Bronchial epithelial cell (primary cell): ENCODE results near the gene ZNF785. TPM values are rescaled to one million over a fixed set of nuclear protein-coding genes. Genes with fewer than 3 reads are reported as not detected.

ENCODE experiments used
- DNase-seq: peaks from one replicate; pipeline ENCODE4 v3.0.0-alpha.2; 2010; ENCODE audit warnings: low read depth
- FAIRE-seq: peaks from 2 replicates; lab custom pipeline; 2011; peaks lifted over from hg19 to GRCh38; lab: Jason Lieb, UNC
- H3K27me3 ChIP-seq: 2 replicates; pipeline ENCODE4 v1.5.1; 2011; ENCODE audit warnings: low read length; ENCODE audit not compliant: control insufficient read depth, insufficient read depth
- H3K36me3 ChIP-seq: 2 replicates; pipeline ENCODE4 v1.5.1; 2011; ENCODE audit warnings: low read length; ENCODE audit not compliant: control insufficient read depth, insufficient read depth
- H3K4me3 ChIP-seq: 2 replicates; pipeline ENCODE4 v1.5.1; 2011; ENCODE audit warnings: mild to moderate bottlenecking, low read depth, low read length, control low read depth
- total RNA-seq: library from RNA; depleted of rRNA; stranded (reverse); fragments of >200 nt; gene quantifications from 2 replicates; pipeline ENCODE4 v1.2.1, GENCODE V29; 2014
- TF ChIP-seq, protein P1 (sequence below): IDR thresholded peaks from 2 replicates; pipeline ENCODE4 v1.5.1; 2011; ENCODE audit warnings: mild to moderate bottlenecking, moderate library complexity, low read length, control low read depth, inconsistent platforms; ENCODE audit not compliant: insufficient read depth, severe bottlenecking

ZNF785 gene
- total RNA-seq, 1 donor from 2014 or later, result 5.3 TPM

DNA sequence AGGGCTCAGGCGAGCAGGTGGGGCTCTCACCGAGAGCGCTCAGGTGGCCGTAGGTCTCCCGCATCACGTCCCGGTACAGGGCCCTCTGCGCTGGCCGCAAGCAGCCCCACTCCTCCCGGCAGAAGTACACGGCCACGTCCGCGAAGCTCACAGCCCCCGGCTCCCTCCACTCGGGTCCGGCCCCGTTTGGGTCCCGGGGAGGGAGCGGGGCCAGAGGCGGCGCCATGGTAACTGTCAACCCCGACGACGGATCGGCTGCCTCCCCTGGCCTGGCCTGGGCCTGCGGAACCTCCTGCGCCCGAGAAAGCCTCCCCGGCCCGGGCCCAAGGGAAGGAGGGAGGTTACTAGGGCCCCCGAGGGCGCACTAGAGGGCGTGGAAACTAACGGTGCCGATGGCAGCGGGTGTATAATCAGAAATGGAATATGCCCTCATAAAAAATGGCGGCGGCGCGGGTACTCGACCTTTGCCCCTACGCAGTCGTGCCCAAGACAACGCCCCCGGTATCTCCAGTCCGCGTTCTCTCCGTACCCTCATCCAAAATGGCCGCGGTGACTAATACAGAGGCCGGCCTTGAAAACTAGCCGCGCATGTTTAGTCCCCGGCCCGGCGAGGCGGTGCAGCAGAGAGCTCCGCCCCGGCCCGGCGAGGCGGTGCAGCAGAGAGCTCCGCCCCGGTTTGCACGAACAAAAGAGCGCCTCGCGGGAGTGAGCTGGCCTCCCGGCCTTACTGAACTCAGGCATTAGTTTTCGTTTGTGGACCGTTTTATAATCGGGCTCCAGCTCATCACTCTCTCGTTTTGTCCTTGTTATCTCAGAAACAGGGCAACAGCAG is 27.3 kb downstream of the ZNF785 start, which contains the start of gene ZNF764:
ZNF764 (minus strand) TSS at position 418 of the 832 bp plus-strand sequence; CDS start at position 226, 192 bp downstream.
- TF ChIP-seq, protein P1, sequence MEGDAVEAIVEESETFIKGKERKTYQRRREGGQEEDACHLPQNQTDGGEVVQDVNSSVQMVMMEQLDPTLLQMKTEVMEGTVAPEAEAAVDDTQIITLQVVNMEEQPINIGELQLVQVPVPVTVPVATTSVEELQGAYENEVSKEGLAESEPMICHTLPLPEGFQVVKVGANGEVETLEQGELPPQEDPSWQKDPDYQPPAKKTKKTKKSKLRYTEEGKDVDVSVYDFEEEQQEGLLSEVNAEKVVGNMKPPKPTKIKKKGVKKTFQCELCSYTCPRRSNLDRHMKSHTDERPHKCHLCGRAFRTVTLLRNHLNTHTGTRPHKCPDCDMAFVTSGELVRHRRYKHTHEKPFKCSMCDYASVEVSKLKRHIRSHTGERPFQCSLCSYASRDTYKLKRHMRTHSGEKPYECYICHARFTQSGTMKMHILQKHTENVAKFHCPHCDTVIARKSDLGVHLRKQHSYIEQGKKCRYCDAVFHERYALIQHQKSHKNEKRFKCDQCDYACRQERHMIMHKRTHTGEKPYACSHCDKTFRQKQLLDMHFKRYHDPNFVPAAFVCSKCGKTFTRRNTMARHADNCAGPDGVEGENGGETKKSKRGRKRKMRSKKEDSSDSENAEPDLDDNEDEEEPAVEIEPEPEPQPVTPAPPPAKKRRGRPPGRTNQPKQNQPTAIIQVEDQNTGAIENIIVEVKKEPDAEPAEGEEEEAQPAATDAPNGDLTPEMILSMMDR, result no peak
- DNase-seq, result peak; percentile 93
- Histone ChIP-seq H3K4me3 (peak within 1 kb of the TSS; percentile 82), H3K36me3 (peaks cover 5% of the 10 kb centered on the region), H3K27me3 (no peaks in the 10 kb centered on the region)
- no peak for FAIRE-seq

DNA sequence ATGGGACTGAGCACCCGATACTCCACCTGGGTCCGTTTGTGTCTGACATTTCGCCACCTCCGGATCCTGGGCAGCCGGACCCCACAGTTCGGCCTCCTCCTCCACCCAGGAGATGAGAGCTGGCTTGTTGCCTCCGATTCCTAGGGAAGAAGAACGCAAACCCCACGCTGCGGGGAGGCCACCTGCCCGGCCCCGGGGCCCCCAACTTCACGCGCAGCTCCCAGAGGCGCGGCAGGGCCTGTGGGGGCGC is 27.9 kb downstream of the ZNF785 start:
- no peak for FAIRE-seq
- TF ChIP-seq, protein P1, result no peak
- no peak for DNase-seq
- peak overlapping the region; percentile 82 for H3K4me3 ChIP-seq
- H3K27me3 ChIP-seq, result no peaks in the 10 kb centered on the region
- H3K36me3 ChIP-seq, result peaks cover 5% of the 10 kb centered on the region

DNA sequence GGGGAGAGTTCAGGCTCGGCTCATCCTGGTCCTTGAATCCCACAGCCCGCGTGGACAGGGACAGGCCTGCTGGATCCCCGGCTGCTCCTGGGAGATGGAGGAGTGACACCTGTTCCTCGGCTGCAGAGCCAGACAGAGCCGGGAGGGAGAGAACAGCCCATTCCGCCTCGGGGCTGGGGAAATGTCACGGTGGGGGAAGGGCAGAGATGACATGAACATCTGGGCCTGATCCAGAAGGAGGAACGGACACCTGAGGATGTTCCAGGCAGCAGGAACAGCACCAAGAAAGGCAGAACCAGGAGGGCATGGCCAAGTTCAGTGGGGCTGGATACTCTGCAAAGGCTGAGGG is 29.4 kb downstream of the ZNF785 start:
- FAIRE-seq, result no peak
- Histone ChIP-seq H3K4me3 (no peak overlapping the region), H3K36me3 (peaks cover 5% of the 10 kb centered on the region), H3K27me3 (no peaks in the 10 kb centered on the region)
- TF ChIP-seq, protein P1, result no peak
- no peak for DNase-seq

DNA sequence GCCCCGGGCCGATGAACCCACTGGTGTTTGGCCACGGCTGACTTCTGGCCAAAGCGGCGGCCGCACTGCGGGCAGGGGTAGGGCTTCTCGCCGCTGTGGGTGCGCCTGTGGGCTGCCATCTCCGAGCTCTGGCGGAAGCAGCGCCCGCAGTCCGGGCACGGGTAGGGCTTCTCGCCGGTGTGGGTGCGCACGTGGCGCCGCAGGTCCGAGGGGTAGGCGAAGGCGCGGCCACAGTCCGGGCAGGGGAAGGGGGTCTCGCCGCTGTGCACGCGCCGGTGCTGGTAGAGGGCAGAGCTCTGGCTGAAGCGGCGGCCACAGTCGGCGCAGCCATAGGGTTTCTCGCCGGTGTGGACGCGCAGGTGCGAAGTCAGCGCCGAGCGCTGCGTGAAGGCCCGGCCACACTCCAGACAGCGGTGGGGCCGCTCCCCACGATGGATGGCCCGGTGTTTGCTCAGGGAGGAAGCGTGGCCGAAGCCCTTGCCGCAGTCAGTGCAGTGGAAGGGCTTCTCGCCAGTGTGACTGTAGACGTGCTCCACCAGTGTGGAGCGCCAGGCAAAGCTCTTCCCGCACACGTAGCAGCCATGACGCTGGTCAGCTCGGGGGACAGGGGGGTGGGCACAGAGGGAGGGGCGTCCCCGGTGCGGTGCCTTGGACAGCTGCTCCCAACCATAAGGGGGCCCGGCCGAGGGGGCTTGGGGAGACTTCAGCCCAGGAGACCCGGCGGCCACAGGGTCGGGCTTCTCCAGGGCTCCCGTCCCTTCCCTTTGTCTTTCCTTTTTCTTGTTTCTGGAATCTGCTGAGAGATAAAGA is 30.0 kb downstream of the ZNF785 start:
- no peaks in the 10 kb centered on the region for H3K27me3 ChIP-seq
- TF ChIP-seq, protein P1, result no peak
- H3K36me3 ChIP-seq, result peaks cover 5% of the 10 kb centered on the region
- no peak for FAIRE-seq
- no peak overlapping the region for H3K4me3 ChIP-seq
- DNase-seq, result no peak

DNA sequence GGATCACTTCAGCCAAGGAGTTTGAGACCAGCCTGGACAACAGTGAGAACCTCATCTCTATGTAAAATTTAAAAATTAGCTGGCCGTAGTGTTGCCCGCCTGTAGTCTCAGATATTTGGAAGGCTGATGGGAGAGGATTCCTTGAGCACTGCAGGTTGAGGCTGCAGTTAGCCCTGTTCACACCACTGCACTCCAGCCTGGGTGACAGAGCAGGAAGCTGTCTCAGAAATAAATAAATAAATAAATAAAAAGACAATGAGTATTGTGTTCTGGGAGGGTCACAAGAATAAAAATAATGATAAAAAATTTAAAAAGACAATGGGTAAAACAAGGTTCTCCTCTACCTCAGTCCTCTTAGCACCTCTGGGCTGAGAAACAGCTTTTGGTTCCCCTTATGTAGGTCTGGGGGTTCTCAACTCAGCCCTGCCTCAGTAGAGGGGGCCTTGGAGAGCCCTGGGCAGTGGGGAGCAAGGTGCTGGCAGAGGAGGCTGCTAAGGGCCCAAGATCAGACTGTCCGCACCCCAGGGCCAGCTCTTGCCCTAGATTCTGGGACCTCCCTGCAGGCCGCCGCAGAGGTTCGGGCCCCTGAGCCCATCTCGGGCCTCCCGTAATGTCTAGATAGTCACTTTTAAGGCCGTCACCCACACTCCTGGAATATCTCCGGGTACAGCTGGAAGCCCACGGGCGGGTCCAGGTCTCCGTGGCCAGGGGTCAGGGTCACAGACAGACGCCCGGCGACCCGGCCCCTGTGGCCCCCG is 30.8 kb downstream of the ZNF785 start:
- no peaks in the 10 kb centered on the region for H3K27me3 ChIP-seq
- H3K4me3 ChIP-seq, result no peak overlapping the region
- TF ChIP-seq, protein P1, result no peak
- no peak for FAIRE-seq
- peaks cover 5% of the 10 kb centered on the region for H3K36me3 ChIP-seq
- no peak for DNase-seq
